A673 (cell line): ENCODE measurements around the gene DERL2.

Source experiments
- CTCF ChIP-seq: fragments of 300-800, 200-600 bp; sonication (generic); conservative IDR thresholded peaks from 2 replicates; pipeline ENCODE4 v1.5.1; 2017; ENCODE audit warnings: low read depth, mild to moderate bottlenecking, antibody characterized with exemption, low read length, moderate library complexity, mixed read lengths
- EZH2 ChIP-seq: fragments of 200-600 bp; sonication (generic); IDR thresholded peaks from 2 replicates; pipeline ENCODE4 v1.6.1; 2017; ENCODE audit warnings: borderline replicate concordance, low read depth, mild to moderate bottlenecking, mixed read lengths, antibody characterized with exemption, low read length; ENCODE audit not compliant: poor library complexity, severe bottlenecking

DNA sequence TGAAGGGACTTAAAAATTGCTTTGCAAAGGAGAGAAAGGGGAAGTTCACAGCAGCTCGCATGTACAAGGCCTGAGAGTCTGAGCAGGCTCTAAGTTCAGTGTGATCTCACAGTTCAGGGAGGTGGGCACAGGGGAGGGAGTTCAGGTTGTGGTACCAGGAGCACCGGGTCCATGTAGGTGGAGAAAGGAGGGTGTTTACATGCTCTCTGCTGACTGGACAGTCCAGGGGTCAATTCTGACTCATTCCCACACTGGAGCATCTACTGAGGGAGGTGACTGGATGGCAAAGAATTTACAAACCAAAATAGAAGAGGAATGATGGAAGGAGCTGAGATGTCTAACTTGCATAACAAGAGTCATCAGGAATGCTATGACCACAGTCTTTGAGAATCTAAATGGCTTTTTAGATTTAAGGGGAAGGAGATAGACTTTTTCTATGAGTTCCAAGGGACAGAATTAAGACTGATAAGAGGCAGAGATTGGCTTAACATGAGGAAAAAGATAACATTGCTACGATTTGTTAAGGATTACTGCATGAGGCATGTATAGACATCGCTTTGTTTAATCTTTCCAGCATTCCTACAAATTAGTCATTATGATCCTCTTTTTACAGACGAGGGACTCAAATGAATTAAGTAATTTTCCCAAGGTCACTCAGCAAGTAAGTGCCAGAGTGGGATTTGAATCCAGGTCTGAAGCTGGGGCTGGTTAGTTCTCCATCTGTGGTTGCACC is 30.2 kb upstream of the DERL2 start:
- TF ChIP-seq CTCF: no peak
- TF ChIP-seq EZH2: no peak
